Measurements from ENCODE around the gene ATG16L2.

The ATG16L2 gene

DNA sequence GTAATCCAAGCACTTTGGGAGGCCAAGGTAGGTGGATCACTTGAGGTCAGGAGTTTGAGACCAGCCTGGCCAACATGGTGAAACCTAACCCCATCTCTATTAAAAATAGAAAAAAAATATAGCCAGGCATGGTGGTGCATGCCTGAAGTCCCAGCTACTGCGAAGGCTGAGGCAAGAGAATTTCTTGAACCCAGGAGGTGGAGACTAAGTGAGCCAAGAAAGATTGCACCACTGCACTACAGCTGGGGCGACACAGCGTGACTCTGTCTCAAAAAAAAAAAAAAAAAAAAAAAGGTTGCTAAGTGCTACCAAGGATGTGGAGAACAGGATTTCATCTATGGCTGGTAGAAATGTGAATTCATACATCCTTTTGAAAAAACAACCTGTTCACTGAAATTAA is 36.6 kb downstream of the ATG16L2 start:
- no peak for TF ChIP-seq SPI1 (IDR thresholded peaks at IDR 0.05; ENCODE audit: borderline replicate concordance, low read depth)
- TF ChIP-seq, protein P1, sequence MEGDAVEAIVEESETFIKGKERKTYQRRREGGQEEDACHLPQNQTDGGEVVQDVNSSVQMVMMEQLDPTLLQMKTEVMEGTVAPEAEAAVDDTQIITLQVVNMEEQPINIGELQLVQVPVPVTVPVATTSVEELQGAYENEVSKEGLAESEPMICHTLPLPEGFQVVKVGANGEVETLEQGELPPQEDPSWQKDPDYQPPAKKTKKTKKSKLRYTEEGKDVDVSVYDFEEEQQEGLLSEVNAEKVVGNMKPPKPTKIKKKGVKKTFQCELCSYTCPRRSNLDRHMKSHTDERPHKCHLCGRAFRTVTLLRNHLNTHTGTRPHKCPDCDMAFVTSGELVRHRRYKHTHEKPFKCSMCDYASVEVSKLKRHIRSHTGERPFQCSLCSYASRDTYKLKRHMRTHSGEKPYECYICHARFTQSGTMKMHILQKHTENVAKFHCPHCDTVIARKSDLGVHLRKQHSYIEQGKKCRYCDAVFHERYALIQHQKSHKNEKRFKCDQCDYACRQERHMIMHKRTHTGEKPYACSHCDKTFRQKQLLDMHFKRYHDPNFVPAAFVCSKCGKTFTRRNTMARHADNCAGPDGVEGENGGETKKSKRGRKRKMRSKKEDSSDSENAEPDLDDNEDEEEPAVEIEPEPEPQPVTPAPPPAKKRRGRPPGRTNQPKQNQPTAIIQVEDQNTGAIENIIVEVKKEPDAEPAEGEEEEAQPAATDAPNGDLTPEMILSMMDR (IDR thresholded peaks at IDR 0.05; ENCODE audit: insufficient read depth, low read length): no peak
- no peak for TF ChIP-seq GABPA (IDR thresholded peaks at IDR 0.05; ENCODE audit: low read depth)
- TF ChIP-seq POLR2AphosphoS5 (IDR thresholded peaks at IDR 0.05; ENCODE audit: low read depth): no peak
- TF ChIP-seq, protein P2, sequence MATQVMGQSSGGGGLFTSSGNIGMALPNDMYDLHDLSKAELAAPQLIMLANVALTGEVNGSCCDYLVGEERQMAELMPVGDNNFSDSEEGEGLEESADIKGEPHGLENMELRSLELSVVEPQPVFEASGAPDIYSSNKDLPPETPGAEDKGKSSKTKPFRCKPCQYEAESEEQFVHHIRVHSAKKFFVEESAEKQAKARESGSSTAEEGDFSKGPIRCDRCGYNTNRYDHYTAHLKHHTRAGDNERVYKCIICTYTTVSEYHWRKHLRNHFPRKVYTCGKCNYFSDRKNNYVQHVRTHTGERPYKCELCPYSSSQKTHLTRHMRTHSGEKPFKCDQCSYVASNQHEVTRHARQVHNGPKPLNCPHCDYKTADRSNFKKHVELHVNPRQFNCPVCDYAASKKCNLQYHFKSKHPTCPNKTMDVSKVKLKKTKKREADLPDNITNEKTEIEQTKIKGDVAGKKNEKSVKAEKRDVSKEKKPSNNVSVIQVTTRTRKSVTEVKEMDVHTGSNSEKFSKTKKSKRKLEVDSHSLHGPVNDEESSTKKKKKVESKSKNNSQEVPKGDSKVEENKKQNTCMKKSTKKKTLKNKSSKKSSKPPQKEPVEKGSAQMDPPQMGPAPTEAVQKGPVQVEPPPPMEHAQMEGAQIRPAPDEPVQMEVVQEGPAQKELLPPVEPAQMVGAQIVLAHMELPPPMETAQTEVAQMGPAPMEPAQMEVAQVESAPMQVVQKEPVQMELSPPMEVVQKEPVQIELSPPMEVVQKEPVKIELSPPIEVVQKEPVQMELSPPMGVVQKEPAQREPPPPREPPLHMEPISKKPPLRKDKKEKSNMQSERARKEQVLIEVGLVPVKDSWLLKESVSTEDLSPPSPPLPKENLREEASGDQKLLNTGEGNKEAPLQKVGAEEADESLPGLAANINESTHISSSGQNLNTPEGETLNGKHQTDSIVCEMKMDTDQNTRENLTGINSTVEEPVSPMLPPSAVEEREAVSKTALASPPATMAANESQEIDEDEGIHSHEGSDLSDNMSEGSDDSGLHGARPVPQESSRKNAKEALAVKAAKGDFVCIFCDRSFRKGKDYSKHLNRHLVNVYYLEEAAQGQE (IDR thresholded peaks at IDR 0.05; ENCODE audit: insufficient replicate concordance, low read depth): no peak
- DNase-seq (ENCODE audit: low read depth in 1 of 2, low spot score in 1 of 2): no peak
- H3K4me3 ChIP-seq (replicated peaks; ENCODE audit: insufficient read depth, low read length): no peak overlapping the region
- no peak overlapping the region for H3K27ac ChIP-seq (replicated peaks)
- H3K27me3 ChIP-seq (ENCODE audit: insufficient read depth, poor library complexity, severe bottlenecking): no peaks in the 10 kb centered on the region

DNA sequence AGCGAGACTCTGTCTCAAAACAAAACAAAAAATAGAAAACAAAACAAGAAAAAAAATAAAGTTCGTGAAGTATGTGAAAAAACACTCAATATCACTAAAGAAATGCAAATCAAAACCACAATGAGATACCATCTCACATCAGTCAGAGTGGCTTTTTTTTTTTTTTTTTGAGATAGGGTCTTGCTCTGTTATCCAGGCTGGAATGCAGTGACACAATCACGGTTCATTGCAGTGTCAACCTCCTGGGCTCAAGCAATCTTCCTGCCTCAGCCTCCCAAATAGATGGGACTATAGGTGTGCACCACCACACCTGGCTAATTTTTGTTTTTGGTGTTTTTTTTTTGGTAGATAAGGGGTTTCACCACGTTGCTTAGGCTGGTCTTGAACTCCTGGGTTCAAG is 37.5 kb downstream of the ATG16L2 start:
- DNase-seq (ENCODE audit: low read depth in 1 of 2, low spot score in 1 of 2): no peak
- TF ChIP-seq SPI1 (IDR thresholded peaks at IDR 0.05; ENCODE audit: borderline replicate concordance, low read depth) (no peak), GABPA (IDR thresholded peaks at IDR 0.05; ENCODE audit: low read depth) (no peak), POLR2AphosphoS5 (IDR thresholded peaks at IDR 0.05; ENCODE audit: low read depth) (no peak)
- TF ChIP-seq, protein P2 (IDR thresholded peaks at IDR 0.05; ENCODE audit: insufficient replicate concordance, low read depth): no peak
- TF ChIP-seq, protein P1 (IDR thresholded peaks at IDR 0.05; ENCODE audit: insufficient read depth, low read length): no peak
- no peak overlapping the region for H3K4me3 ChIP-seq (replicated peaks; ENCODE audit: insufficient read depth, low read length)

DNA sequence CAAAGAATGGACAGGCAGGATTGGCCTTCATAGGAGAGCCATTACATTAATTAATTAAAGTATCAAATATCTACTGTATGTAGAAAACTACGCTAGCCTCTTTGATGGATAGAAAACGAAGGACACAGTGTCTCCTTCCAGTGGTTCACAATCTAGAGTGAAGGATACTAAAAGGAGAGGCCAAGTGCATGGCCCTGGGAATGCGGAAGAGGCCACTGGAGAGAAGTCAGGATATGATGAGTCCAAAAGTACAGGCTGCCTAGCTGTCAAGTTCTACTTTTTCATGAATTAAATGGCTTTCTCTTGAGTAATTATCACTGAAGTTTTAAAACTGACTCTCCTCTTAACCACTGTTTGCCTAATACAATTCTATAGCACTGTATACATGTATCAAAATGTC is 41.9 kb downstream of the ATG16L2 start:
- H3K27ac ChIP-seq (replicated peaks): no peak overlapping the region
- no peak for DNase-seq (ENCODE audit: low read depth in 1 of 2, low spot score in 1 of 2)
- H3K4me3 ChIP-seq (replicated peaks; ENCODE audit: insufficient read depth, low read length): no peak overlapping the region
- TF ChIP-seq GABPA (IDR thresholded peaks at IDR 0.05; ENCODE audit: low read depth) (no peak), POLR2AphosphoS5 (IDR thresholded peaks at IDR 0.05; ENCODE audit: low read depth) (no peak), SPI1 (IDR thresholded peaks at IDR 0.05; ENCODE audit: borderline replicate concordance, low read depth) (no peak)
- TF ChIP-seq, protein P1 (IDR thresholded peaks at IDR 0.05; ENCODE audit: insufficient read depth, low read length): no peak
- TF ChIP-seq, protein P2 (IDR thresholded peaks at IDR 0.05; ENCODE audit: insufficient replicate concordance, low read depth): no peak
- H3K27me3 ChIP-seq (ENCODE audit: insufficient read depth, poor library complexity, severe bottlenecking): no peaks in the 10 kb centered on the region

More for the DNA sequence above, 37.5 kb downstream of the ATG16L2 start:
- H3K27ac ChIP-seq (replicated peaks): no peak overlapping the region
- no peaks in the 10 kb centered on the region for H3K27me3 ChIP-seq (ENCODE audit: insufficient read depth, poor library complexity, severe bottlenecking)

Measured in HL-60 (cell line).